Suprapubic skin (tissue), 4 donors: ENCODE measurements around the gene ARL8A.

Experiments used
- CTCF ChIP-seq, 2 donors: fragments of 200-600 bp in 1 of 2; fragments of 450-650 bp in 1 of 2; sonication (generic) in 1 of 2; IDR thresholded peaks; one replicate each; pipeline ENCODE4 v1.5.1; 2016 to 2019; ENCODE audit warnings: antibody characterized with exemption in 2 of 2, mild to moderate bottlenecking in 1 of 2, moderate library complexity in 1 of 2
- POLR2A ChIP-seq, 2 donors: fragments of 450-650 bp; IDR thresholded peaks; one replicate each; pipeline ENCODE4 v1.6.1; 2017; ENCODE audit warnings: antibody characterized with exemption in 2 of 2, mild to moderate bottlenecking in 2 of 2, moderate library complexity in 2 of 2
- POLR2AphosphoS5 ChIP-seq, 3 donors: sonication (generic); formaldehyde crosslinking; IDR thresholded peaks; one replicate each; pipeline ENCODE4 v1.6.1; 2017; ENCODE audit warnings: antibody characterized with exemption in 3 of 3

- TF ChIP-seq CTCF (IDR thresholded peaks at IDR 0.05) (no peak), POLR2A (IDR thresholded peaks at IDR 0.05) (no peak), POLR2AphosphoS5 (IDR thresholded peaks at IDR 0.05) (no peak)
Observed at GRCh38 chr1:202149566-202149965, 5.0 kb upstream of the ARL8A start.
